ENCODE results near the gene NRXN3. TPM values are rescaled to one million over a fixed set of nuclear protein-coding genes. Genes with fewer than 3 reads are reported as not detected.

The NRXN3 gene
- polyA plus RNA-seq, 1 donor (not counting 4 experiments of a cell fraction or from before 2014, with no cell fraction given): 0.89 TPM

DNA sequence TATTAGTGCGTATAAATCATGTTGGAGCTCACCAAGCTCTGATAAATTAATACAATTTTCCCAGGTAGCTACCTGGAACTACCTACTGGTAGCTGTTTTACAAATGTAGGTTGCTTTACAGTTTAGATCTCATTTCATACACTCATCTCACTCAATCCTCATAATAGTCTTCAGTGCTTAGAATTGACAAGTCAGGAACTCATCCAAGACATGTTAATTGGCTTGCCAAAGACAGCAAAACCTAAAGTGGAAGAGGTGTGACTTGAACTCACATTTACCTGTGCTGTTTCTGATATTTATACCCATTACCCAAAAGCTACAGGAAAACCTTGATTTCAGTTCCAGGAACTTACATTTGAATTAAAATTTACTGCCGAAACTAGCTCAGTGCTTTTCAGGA, 1744.4 kb downstream of the NRXN3 start:
- no peak for DNase-seq (ENCODE audit: low read depth, low spot score)
- Histone ChIP-seq H2AFZ (ENCODE audit: control insufficient read depth, low read length) (no peak overlapping the region), H3K27ac (ENCODE audit: control insufficient read depth, insufficient read depth, low read length) (no peak overlapping the region), H3K4me1 (ENCODE audit: control insufficient read depth, extremely low read depth, insufficient read depth, low read length) (no peaks in the 10 kb centered on the region), H3K4me2 (ENCODE audit: control insufficient read depth, extremely low read depth, insufficient read depth, low read depth, low read length) (no peak overlapping the region), H4K20me1 (ENCODE audit: control insufficient read depth, extremely low read depth, insufficient read depth, low read length) (no peaks in the 10 kb centered on the region), H3K27me3 (ENCODE audit: control insufficient read depth, extremely low read depth, insufficient read depth, low read length) (no peaks in the 10 kb centered on the region), H3K4me3 (ENCODE audit: control insufficient read depth in 2 of 3, extremely low read depth in 1 of 3, insufficient read depth in 2 of 3, low read depth in 1 of 3, low read length in 3 of 3) (no peak overlapping the region), H3K79me2 (ENCODE audit: control insufficient read depth, insufficient read depth, low read length) (no peaks in the 10 kb centered on the region), H3K9me3 (ENCODE audit: control insufficient read depth, low read depth, low read length) (no peaks in the 10 kb centered on the region), H3K9ac (ENCODE audit: control insufficient read depth, extremely low read depth, insufficient read depth, low read length) (no peak overlapping the region), H3K36me3 (ENCODE audit: control insufficient read depth in 2 of 2, extremely low read depth in 1 of 2, insufficient read depth in 2 of 2, low read length in 2 of 2) (no peaks in the 10 kb centered on the region), H3K9me1 (ENCODE audit: control insufficient read depth, extremely low read depth, insufficient read depth, low read length) (no peaks in the 10 kb centered on the region)
- dilution Hi-C loops (cut with MboI; ENCODE audit: extremely low pct_ligation_motif_present, low sequenced_read_pairs): no loop called here
- no peak for FAIRE-seq
- no peak for TF ChIP-seq EZH2 (IDR thresholded peaks at IDR 0.05; ENCODE audit: low read length)
- TF ChIP-seq, protein P1, sequence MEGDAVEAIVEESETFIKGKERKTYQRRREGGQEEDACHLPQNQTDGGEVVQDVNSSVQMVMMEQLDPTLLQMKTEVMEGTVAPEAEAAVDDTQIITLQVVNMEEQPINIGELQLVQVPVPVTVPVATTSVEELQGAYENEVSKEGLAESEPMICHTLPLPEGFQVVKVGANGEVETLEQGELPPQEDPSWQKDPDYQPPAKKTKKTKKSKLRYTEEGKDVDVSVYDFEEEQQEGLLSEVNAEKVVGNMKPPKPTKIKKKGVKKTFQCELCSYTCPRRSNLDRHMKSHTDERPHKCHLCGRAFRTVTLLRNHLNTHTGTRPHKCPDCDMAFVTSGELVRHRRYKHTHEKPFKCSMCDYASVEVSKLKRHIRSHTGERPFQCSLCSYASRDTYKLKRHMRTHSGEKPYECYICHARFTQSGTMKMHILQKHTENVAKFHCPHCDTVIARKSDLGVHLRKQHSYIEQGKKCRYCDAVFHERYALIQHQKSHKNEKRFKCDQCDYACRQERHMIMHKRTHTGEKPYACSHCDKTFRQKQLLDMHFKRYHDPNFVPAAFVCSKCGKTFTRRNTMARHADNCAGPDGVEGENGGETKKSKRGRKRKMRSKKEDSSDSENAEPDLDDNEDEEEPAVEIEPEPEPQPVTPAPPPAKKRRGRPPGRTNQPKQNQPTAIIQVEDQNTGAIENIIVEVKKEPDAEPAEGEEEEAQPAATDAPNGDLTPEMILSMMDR (optimal IDR thresholded peaks at IDR 0.05 in 1 of 3, IDR thresholded peaks at IDR 0.05 in 1 of 3, conservative IDR thresholded peaks at IDR 0.05 in 1 of 3; ENCODE audit: extremely low read depth in 1 of 3, insufficient read depth in 2 of 3, low read length in 3 of 3): no peak

- dilution Hi-C loops (cut with MboI; ENCODE audit: extremely low pct_ligation_motif_present, low sequenced_read_pairs): no loop called here
- Histone ChIP-seq H3K9me3 (ENCODE audit: control insufficient read depth, low read depth, low read length) (no peaks in the 10 kb centered on the region), H4K20me1 (ENCODE audit: control insufficient read depth, extremely low read depth, insufficient read depth, low read length) (no peaks in the 10 kb centered on the region), H3K9me1 (ENCODE audit: control insufficient read depth, extremely low read depth, insufficient read depth, low read length) (no peaks in the 10 kb centered on the region), H3K4me2 (ENCODE audit: control insufficient read depth, extremely low read depth, insufficient read depth, low read depth, low read length) (no peak overlapping the region), H3K9ac (ENCODE audit: control insufficient read depth, extremely low read depth, insufficient read depth, low read length) (no peak overlapping the region), H3K79me2 (ENCODE audit: control insufficient read depth, insufficient read depth, low read length) (no peaks in the 10 kb centered on the region), H2AFZ (ENCODE audit: control insufficient read depth, low read length) (no peak overlapping the region), H3K27me3 (ENCODE audit: control insufficient read depth, extremely low read depth, insufficient read depth, low read length) (no peaks in the 10 kb centered on the region), H3K27ac (ENCODE audit: control insufficient read depth, insufficient read depth, low read length) (no peak overlapping the region), H3K4me3 (ENCODE audit: control insufficient read depth in 2 of 3, extremely low read depth in 1 of 3, insufficient read depth in 2 of 3, low read depth in 1 of 3, low read length in 3 of 3) (no peak overlapping the region), H3K4me1 (ENCODE audit: control insufficient read depth, extremely low read depth, insufficient read depth, low read length) (no peaks in the 10 kb centered on the region), H3K36me3 (ENCODE audit: control insufficient read depth in 2 of 2, extremely low read depth in 1 of 2, insufficient read depth in 2 of 2, low read length in 2 of 2) (no peaks in the 10 kb centered on the region)
- no peak for DNase-seq (ENCODE audit: low read depth, low spot score)
- TF ChIP-seq, protein P1 (optimal IDR thresholded peaks at IDR 0.05 in 1 of 3, IDR thresholded peaks at IDR 0.05 in 1 of 3, conservative IDR thresholded peaks at IDR 0.05 in 1 of 3; ENCODE audit: extremely low read depth in 1 of 3, insufficient read depth in 2 of 3, low read length in 3 of 3): no peak
- no peak for TF ChIP-seq EZH2 (IDR thresholded peaks at IDR 0.05; ENCODE audit: low read length)
- no peak for FAIRE-seq
Measured at GRCh38 chr14:79915406-79915805, 1745.2 kb downstream of the NRXN3 start.
